Activated CD4-positive, CD25-positive, alpha-beta regulatory T cell treated with anti-CD3 and anti-CD28 coated beads, Interleukin-2, amount 50 U/mL, for 72 hours (primary cell): Measurements from ENCODE around the gene TTPAL.
"Not testable (repeated sequence)": the region's sequence is repeated elsewhere in the genome, so short reads cannot be mapped to it uniquely, and the experiment has no call there.

Experiments
- DNase-seq: peaks from one replicate; pipeline ENCODE4 v3.0.0; 2021

Gene TTPAL

DNA sequence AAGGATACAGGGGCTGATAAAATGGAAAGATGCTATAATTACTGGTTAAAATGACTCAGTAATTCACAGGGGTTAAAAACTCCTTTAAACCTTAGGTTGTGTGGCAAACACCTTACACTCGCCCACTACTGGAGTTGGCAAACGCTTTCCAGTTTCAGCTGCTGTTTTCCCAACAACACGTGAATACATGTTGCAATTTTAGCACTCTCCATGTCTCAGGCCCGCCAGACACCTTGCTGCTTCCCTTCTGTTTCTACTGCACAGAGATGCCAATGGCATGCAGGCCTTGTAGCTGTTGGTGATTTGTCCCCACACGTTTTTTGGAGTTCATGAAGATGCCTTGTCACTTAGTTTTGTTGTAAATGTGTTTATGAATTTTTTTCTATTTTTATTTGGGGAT lies 5.3 kb upstream of the TTPAL start:
- no peak for DNase-seq

DNA sequence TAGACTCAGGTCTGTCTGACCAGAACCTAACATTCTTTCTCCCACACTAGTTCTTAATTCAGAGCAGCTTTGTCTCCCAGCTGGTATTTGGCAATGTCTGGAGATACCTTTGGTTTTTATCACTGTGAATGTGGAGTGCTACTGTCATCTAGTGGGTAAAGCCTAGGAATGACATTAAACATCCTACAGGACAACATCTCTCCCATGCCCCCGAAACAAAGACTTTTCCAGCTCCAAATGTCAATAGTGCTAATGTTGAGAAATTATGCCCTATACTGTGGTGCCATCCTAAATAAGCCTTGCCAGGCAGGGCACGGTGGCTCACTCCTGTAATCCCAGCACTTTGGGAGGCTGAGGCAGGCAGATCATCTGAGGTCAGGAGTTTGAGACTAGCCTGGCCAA lies 4.2 kb upstream of the TTPAL start:
- no peak for DNase-seq

DNA sequence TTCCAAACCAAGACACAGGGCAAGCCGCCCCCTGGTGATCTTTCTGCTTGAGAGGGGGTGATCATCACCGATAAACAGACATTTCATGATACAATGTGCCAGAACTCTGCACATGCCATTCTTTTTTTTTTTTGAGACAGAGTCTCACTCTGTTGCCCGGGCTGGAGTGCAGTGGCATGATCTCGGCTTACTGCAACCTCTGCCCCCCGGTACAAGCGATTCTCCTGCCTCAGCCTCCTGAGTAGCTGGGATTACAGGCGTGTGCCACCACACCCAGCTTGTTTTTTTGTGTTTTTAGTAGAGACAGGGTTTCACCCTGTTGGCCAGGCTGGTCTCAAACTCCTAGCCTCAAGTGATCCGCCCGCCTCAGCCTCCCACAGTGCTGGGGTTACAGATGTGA lies 3.4 kb upstream of the TTPAL start:
- DNase-seq: not testable (repeated sequence)

DNA sequence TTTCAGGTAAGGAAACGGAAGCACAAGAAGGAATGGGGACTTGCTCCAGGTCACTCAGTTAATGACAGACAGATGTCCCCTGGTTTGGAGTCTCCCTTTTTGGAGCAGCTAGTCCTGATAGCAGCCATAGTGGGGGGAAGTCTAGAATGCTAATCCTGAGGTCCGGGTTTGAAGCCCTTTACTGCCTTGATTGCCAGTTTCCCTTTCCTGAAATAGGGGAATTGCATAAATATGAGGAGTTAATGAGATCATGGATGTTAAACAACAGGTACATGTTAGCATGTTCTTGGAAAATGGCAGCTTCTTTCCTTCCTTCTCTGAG lies 341 bp upstream of the TTPAL start:
- DNase-seq: no peak

DNA sequence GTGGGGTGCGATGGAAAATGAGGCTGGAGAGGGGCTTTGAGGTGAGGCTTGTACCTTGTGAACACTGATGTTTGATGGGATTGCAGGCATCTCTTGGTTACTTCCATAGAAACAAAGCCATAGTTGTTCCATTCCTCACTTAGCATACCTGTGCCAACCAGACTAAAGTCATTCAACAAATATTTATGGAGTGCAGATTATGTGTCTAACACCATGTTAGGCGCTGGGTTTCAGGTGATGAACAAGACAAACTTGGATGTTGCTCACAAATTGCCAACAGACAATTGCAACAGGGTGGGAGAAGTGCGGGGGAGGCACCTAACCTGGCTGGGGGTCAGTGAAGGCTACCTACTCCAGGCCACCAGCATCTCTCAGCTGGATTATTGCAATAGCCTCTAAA lies 1.5 kb downstream of the TTPAL start:
- no peak for DNase-seq

DNA sequence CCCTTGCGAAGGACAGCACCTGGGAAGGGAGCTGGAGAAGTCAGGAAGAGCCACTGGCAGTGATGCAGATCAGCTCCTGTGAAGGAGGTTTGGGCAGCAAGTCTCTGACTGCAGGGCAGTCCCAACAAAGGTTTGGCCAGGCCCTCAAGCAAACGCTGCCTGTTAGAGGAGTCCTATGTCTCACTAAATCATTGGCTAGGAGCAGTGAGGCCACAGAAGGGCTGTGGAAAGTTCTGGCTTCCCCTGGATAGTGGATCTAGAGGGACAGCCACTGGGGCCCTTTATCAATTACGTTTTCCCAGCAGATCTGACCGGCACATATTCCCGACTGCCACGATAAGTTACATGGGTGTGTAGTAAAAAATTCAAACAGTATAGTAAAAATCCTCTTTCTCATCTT lies 2.5 kb downstream of the TTPAL start:
- DNase-seq: no peak

DNA sequence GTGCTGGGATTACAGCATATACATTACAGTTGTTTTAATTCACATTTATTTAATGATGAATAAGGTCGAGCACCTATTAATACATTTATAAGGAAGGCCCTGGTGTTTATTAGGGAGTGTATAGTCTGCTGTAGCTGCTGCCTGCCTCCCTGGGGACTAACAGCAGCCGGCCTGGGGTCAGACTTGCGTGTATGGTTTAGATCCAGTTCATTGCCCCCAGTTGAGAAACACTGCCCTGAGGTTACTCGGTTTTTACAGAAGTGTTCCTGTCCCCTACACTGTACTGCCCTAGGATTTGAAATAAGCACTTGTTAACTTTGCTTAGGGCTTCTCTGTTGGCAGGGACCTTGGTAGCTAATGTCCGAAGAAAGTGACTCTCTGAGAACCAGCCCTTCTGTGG lies 4.0 kb downstream of the TTPAL start:
- DNase-seq: no peak

DNA sequence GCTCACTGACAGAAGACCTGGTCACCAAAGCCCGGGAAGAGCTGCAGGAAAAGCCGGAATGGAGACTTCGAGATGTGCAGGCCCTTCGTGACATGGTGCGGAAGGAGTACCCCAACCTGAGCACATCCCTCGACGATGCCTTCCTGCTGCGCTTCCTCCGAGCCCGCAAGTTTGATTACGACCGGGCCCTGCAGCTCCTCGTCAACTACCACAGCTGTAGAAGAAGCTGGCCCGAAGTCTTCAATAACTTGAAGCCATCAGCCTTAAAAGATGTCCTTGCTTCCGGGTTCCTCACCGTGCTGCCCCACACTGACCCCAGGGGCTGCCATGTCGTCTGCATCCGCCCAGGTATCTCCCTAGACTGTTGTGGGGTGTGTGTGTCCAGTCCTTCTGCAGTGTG lies 4.4 kb downstream of the TTPAL start:
- no peak for DNase-seq

DNA sequence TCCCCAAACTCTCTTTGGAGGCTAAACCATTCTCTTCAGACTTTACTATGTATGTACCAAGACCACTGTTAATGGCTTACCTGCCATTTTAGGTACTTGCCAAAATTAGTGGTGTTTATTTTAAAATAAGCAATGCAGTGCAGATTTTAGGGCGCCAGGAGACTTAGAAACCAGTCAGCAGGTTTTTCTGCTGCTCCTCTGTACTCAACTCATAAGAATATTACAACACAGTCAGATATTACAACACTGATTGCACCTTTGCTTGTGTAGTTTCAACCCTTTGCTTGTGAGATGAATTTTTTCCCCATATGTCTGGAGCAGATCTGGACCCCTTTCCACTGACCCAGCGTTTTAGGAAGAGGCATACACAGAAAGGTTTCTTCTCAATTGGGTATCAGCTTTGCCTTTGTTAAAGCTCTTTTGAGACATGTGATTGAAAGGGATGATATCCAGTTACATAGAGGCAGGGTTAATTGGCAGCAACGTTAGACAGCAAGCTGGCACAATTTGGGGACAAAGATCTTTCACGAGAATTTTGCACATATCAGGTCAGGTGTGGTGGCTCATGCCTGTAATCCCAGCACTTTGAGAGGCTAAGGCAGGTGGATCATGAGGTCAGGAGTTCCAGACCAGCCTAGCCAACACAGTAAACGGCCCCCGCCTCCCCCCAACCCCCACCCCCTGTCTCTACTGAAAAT lies 6.2 kb downstream of the TTPAL start:
- DNase-seq: no peak

DNA sequence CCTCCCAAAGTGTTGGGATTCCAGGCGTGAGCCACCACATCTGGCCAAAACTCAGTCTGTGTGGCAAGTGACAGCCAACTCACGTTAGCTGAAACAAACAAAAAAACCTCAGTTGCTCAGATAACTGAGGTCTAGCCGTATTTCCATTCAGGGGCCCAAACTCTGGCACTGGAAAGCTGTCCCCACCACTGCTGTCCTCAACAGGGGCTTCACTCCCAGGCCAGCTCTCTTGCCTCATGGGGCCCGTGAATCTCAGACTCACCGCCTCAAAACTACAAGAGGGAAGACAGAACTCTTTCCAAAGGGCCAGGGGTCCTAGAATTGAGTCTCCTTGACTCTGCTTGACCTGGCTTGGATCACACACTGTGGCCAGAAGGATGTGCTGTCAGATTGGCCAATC lies 7.4 kb downstream of the TTPAL start:
- no peak for DNase-seq

DNA sequence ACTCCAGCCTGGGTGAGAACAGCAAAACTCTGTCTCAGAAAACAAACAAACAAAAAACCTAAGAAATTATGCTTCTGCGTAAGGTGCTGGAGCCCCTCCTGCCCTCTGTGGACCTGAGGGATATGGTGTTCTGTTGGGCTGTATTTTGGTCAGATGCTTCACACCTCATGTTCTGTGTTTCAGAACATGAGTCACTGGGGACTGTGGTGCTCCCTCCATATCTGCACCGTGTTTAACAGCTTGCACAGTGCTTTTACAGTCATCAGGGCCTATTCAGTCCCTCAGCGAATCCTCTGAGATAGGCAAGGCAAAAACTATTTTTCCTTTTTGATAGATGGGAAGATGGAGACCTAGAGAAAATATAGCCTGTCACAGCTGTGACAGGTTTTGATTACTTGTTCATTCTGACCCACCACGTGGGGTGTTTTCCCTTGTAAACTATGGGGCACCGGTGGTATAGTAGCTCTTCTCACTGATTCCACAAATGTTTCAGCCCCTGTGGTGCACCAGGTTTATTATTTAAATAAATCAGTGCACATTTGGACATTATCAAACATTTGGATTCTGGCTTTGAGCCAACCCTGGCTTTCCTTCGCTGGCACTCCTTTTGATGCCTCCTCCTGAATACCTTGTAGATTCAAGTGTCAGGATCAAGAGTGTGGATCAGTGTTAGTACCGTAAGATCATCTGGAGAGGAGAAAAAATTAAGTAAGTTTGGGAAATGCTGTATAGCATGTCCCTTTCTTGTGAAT lies 9.6 kb downstream of the TTPAL start:
- no peak for DNase-seq

DNA sequence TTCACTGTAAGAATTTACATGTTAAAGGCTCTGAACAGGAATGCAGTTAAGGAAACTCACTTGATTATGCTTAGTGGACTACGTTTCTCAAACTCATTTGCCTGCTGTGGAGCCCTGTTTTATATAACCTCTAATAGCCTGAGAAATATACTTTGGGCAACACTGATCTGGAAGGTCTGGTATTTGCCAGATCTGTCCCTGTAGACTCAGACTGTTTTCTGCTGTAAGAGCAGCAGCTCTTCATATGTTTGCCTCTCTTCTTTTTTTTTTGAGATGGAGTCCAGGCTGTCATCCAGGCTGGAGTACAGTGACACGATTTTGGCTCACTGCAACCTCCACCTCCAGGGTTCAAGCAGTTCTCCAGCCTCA lies 10.1 kb downstream of the TTPAL start:
- no peak for DNase-seq

DNA sequence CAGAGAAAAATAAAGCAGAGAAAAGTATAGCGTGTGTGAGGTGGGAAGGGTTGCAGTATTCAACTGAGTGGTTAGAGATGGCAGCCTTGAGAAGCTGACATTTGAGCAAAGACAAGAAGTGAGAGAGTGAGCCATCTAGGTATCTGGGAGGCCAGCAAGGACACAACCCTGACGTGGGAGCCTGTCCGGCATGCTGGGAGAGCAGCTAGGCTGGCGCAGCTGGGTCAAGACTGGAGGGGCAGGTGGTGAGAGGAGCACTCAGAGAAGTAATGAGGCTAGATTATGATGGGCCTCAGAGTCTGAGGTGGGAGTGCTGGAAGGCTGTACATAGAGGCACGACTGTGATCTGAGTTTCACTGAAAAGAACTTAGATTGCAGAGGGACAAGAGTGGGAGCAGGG lies 12.9 kb downstream of the TTPAL start:
- DNase-seq: no peak

DNA sequence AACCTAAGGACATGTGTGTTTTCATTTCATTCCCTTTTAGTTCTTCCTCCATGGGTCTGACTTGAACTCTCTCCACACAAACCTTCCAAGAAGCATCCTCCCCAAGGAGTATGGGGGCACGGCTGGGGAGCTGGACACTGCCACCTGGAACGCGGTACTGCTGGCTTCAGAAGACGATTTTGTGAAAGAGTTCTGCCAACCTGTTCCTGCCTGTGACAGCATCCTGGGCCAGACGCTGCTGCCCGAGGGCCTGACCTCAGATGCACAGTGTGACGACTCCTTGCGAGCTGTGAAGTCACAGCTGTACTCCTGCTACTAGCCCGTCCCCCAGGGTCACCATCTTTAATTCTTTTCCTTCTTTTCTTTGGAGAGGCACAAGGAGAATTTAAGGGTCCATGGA lies 13.5 kb downstream of the TTPAL start:
- DNase-seq: no peak

DNA sequence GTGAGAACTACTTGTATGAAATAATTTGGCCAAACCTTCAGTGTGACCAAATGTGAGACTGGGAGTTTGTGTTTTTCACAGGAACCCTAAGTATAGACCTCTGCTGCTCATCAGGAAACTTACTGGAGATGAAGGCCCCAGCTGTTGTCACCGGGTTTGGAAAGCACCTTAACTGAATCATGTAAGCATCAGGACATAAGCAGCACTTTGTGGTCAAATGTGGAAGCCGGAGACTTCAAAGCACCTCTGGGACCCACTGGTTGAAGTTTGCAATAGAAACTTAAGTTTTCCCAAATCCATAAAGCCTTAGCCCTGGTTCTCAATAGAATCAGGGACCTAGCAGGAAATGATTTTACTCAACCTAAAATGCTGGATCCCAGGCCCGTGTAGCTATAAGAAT lies 14.3 kb downstream of the TTPAL start:
- no peak for DNase-seq

DNA sequence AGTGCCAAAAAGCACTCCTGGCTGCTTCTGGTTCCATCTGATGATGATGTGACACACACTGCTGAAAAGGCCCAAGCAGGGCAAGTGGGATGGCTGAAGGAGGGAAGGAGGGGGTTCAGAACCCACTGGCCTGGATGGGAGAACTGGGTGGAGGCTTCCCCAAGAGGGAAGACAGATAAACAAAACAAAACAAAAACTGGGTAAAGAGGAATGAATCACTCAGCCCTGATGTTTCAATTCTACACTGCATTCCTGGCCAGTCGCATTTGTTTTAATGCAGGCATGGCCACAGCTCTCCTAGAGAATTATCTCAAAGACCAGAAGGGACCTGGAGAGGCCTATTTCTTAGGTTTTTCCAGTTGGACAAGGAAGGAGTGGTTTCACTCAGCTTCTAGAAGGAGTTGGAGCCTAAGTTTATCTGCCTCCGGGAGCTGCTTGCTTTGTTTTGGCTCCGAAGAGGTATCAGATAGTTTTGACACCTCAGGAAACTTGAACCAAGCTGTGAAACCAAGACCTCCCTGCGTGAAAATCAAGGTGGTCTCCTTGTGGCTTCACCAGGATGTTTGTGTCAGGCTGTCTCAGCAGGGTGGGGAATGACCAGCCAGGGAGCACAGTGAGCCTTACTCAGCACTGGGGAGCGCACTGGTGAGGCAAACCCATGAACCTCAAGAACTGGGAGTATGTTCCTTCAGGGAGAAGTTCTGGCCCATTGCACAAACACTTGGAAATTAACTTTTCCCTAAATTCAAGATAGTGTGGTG lies 16.1 kb downstream of the TTPAL start:
- DNase-seq: no peak

DNA sequence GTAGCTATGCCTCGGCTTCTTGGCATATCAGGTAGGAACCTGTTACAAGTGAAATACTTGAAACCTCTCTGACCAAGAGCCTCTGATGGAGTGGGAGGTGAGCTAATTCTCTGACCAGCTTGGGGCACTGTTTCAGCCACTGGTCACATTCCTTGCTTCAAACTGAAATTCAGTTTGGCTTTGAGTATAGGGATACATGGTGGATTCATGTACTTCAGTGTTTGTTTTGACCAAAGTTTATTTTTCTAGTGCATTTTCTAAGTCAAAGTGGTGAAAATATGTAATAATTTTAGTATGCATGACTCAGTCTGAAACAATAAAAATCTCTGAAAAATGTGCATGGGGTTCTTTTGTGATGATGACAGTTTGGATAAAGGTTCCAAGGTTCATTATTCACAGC lies 18.6 kb downstream of the TTPAL start:
- DNase-seq: no peak

DNA sequence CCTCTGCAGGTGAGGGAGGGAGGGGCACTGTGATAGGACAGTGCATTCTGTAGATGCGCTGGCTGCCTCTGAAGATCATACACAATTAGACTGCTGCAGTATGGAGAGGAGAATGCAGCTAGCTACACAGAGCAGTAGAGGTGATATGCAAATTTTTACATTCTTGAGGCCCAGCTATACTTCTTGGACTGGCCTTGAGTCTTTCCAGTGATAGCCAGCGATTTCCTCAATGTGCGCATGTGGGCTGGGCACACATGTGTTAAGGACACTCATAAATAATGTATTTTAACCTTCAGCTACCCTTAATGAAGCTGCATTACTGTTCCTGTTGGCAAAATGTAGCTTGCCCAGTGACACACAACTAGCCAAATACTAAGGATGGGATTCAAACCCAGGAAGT lies 19.0 kb downstream of the TTPAL start:
- no peak for DNase-seq

DNA sequence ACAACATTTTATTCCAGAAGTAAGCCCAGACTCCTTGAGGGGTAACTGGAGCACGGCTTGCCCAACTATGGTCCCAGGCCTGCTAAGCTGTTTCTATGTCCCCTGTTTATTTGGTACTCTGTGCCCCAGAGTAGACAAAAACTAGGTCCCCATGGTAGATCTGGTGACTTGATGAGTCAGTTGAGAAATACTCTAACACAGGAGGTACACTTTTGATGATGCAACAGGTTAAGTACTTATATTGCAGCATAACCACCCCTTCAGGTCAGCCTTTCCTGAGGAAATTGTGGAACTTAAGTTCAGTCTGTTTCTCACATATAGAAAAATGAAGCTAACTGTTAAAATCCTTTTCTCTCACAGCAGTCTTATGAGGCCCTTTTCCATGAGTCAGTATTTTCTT lies 19.6 kb downstream of the TTPAL start:
- no peak for DNase-seq

DNA sequence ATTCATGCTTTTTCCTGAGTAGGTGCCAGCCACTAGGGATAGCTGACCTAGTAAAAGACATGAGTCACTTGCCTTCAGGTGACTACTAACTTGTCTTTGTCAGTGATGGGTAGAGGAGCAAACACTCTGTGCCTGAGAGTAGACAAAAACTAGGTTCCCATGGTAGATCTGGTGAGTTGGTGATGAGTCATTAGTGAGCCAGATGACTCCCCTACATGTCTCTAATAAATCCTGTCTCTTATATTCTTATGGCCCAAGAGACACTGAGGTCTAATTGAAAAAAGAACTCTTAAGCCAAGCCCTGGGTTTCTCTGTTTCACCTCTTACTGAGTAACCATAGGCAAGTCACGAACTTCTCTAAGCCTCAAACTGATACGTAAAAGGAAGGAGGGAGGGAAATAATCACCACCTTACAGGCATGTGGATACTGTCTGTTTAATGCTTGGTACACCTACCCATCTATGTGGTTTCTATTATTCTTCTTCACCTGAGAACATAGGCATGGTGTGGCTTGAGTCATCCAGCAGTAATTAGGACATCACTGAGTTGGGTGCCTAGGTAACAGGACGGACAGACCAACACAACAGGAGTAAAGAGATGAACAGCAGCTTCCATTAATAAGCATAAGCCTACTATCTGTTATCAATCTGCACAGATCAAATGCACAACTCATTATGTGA lies 20.3 kb downstream of the TTPAL start:
- DNase-seq: no peak

DNA sequence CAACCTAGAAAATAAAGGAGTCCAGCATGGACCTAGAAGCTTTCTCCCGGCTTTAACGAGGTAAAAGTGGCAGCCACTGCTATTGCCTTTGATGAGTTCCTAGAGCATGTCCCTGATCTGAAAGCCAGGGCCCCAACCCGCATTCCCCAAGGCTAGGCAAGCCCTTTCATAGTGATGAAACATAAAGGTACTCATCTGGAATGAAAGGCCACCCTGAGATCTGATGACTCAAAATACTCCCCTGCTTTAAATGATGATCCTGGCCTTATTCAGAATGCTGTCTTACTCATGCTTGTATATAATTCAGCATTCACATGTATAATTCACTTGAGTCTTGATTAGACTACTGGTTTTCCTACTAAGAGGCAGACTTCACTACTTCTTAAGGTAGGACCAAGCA lies 21.3 kb downstream of the TTPAL start:
- no peak for DNase-seq

DNA sequence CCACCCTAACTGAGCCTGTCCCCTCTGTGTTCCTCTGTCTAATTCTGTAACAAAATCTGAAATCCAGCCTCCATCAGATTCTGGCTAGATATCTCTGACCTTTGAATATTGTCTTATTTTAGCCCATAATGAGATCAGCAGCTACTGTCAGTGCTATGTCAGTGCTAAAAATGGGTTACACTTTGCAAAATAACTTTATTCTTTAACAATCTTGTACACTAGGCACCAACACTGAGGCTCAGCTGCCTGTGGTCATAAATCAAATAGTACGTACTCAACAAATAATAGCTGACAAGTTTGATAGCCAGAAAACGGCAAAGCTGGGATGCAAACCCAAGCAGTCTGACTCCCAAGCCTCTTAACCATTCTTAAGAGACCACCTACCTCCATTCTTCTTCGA lies 22.1 kb downstream of the TTPAL start:
- no peak for DNase-seq

DNA sequence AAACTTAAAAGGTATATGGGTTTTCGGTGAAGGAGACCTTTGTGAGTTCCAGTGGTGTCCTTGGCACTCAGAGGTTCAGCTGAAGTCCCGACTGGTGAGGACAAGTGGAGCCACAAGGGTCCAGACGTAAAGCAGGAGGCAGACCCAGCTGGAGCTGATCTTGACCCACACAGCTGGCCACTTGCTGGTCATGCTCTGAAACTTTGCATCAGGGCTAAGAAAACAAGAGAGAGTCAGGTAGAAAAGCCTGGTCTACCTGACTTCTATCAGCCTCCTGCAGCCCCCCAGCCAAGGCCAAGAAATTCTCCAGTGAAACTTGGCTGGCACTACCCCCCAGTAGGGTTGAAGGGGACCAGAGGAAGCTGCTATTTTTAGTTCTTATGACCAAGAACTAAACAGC lies 24.5 kb downstream of the TTPAL start:
- DNase-seq: no peak

DNA sequence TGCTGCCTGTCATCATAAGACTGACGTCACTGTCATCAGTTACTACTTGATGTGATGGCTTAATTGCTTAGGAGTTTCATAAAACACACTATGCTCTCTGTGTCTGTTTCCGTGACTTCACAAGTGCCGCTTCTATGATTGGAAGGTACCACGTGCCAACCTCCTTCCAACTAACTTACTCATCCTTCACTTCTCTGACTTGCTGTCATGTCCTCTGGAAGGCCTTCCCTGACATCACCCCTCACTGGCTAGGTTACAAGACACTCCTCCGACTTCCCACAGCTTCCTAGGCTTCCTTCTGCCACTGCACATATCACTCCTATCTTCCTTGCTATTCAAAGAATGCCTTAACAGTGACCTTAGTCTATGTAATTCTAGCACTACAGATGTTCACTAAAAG lies 25.8 kb downstream of the TTPAL start:
- no peak for DNase-seq
